Trophoblast cell (in vitro differentiated cells and primary cell): Measurements from ENCODE around the gene SS18L1.

Source experiments
- DNase-seq, 2 donors: peaks; one replicate each; pipeline ENCODE4 v3.0.0-alpha.2; 2016
- H2AFZ ChIP-seq: 2 replicates; pipeline ENCODE4 v1.6.1; 2013; ENCODE audit warnings: low read length, moderate library complexity, mild to moderate bottlenecking; ENCODE audit not compliant: insufficient read depth, poor library complexity
- H2AK5ac ChIP-seq: 2 replicates; pipeline ENCODE4 v1.6.1; 2013; ENCODE audit warnings: mild to moderate bottlenecking, low read length
- H2BK120ac ChIP-seq: 2 replicates; pipeline ENCODE4 v1.6.1; 2013; ENCODE audit warnings: low read length, mild to moderate bottlenecking, moderate library complexity; ENCODE audit not compliant: insufficient read depth, poor library complexity
- H2BK12ac ChIP-seq: 2 replicates; pipeline ENCODE4 v1.6.1; 2013; ENCODE audit warnings: mild to moderate bottlenecking, low read length, moderate library complexity
- H2BK5ac ChIP-seq: 2 replicates; pipeline ENCODE4 v1.6.1; 2013; ENCODE audit warnings: low read length, low read depth, moderate library complexity, mild to moderate bottlenecking; ENCODE audit not compliant: poor library complexity
- H3K14ac ChIP-seq: 2 replicates; pipeline ENCODE4 v1.6.1; 2013; ENCODE audit warnings: mild to moderate bottlenecking, low read length
- H3K18ac ChIP-seq: 2 replicates; pipeline ENCODE4 v1.6.1; 2013; ENCODE audit warnings: mild to moderate bottlenecking, low read length
- H3K23ac ChIP-seq: 2 replicates; pipeline ENCODE4 v1.6.1; 2013; ENCODE audit warnings: low read length
- H3K27ac ChIP-seq: 2 replicates; pipeline ENCODE4 v1.5.1; 2013; ENCODE audit warnings: low read depth, mild to moderate bottlenecking, inconsistent platforms, low read length, moderate library complexity
- H3K27me3 ChIP-seq: 2 replicates; pipeline ENCODE4 v1.6.1; 2013; ENCODE audit warnings: inconsistent platforms, mild to moderate bottlenecking, low read length, moderate library complexity; ENCODE audit not compliant: insufficient read depth
- H3K36me3 ChIP-seq, 2 experiments: 1 replicate in 1 of 2; 2 replicates in 1 of 2; pipeline ENCODE4 v1.6.1; 2013; ENCODE audit warnings: low read length in 2 of 2, mild to moderate bottlenecking in 2 of 2, moderate library complexity in 1 of 2; ENCODE audit not compliant: insufficient read depth in 2 of 2, control insufficient read depth in 1 of 2
- H3K4ac ChIP-seq: 2 replicates; pipeline ENCODE4 v1.6.1; 2013; ENCODE audit warnings: low read depth, mild to moderate bottlenecking, low read length, moderate library complexity
- H3K4me1 ChIP-seq, 2 experiments: 1 replicate in 1 of 2; 2 replicates in 1 of 2; pipeline ENCODE4 v1.6.1; 2013; ENCODE audit warnings: low read length in 2 of 2, mild to moderate bottlenecking in 2 of 2, moderate library complexity in 1 of 2; ENCODE audit not compliant: insufficient read depth in 2 of 2, control insufficient read depth in 1 of 2
- H3K4me2 ChIP-seq: 2 replicates; pipeline ENCODE4 v1.6.1; 2013; ENCODE audit warnings: inconsistent platforms, mild to moderate bottlenecking, low read length, moderate library complexity
- H3K4me3 ChIP-seq: 2 replicates; pipeline ENCODE4 v1.5.1; 2013; ENCODE audit warnings: mild to moderate bottlenecking, low read depth, low read length, inconsistent platforms
- H3K79me1 ChIP-seq: one replicate; pipeline ENCODE4 v1.6.1; 2013; ENCODE audit warnings: low read length
- H3K79me2 ChIP-seq: 2 replicates; pipeline ENCODE4 v1.6.1; 2013; ENCODE audit warnings: low read length, mild to moderate bottlenecking; ENCODE audit not compliant: control insufficient read depth, insufficient read depth, poor library complexity
- H3K9ac ChIP-seq: 2 replicates; pipeline ENCODE4 v1.6.1; 2013; ENCODE audit warnings: mild to moderate bottlenecking, low read length
- H3K9me3 ChIP-seq: 2 replicates; pipeline ENCODE4 v1.6.1; 2013; ENCODE audit warnings: low read depth, mild to moderate bottlenecking, control low read depth, inconsistent platforms, low read length; ENCODE audit not compliant: insufficient read depth
- H4K12ac ChIP-seq: 2 replicates; pipeline ENCODE4 v1.6.1; 2013; ENCODE audit warnings: low read depth, mild to moderate bottlenecking, low read length, moderate library complexity
- H4K8ac ChIP-seq: 2 replicates; pipeline ENCODE4 v1.6.1; 2013; ENCODE audit warnings: low read depth, mild to moderate bottlenecking, low read length, moderate library complexity
- H4K91ac ChIP-seq: one replicate; pipeline ENCODE4 v1.6.1; 2013; ENCODE audit warnings: low read depth, mild to moderate bottlenecking, low read length, moderate library complexity
- WGBS: extraction: QIAGEN DNeasy Blood & Tissue Kit; methylation state at CpG from one replicate; pipeline ENCODE4 v1.1.7; 2013; ENCODE audit warnings: missing lambda C conversion rate; ENCODE audit not compliant: insufficient read length, insufficient coverage; ENCODE audit errors: extremely low coverage; 5-methylcytosine and 5-hydroxymethylcytosine counted together

SS18L1 gene

GRCh38 chr20:62135573-62136266, 7.8 kb upstream of the SS18L1 start:
- Histone ChIP-seq H2AK5ac (no peak overlapping the region), H3K79me1 (no peaks in the 10 kb centered on the region), H3K79me2 (peaks cover under 1% of the 10 kb centered on the region), H3K36me3 (peaks cover 77 to 90% of the 10 kb centered on the region in 2 experiments), H2BK5ac (no peak overlapping the region), H2AFZ (no peak overlapping the region), H4K12ac (no peak overlapping the region), H3K4me3 (no peak overlapping the region), H3K4me1 (no peaks in the 10 kb centered on the region), H2BK120ac (no peak overlapping the region), H3K9me3 (peaks cover 6% of the 10 kb centered on the region), H3K4me2 (no peak overlapping the region), H2BK12ac (no peak overlapping the region), H4K8ac (no peak overlapping the region), H3K27me3 (no peaks in the 10 kb centered on the region), H4K91ac (no peak overlapping the region), H3K14ac (no peak overlapping the region), H3K9ac (no peak overlapping the region), H3K23ac (no peak overlapping the region), H3K4ac (no peak overlapping the region), H3K27ac (no peak overlapping the region), H3K18ac (no peak overlapping the region)
- WGBS: no CpG with 5 or more reads among the region's 8 CpGs
- DNase-seq: no peak

GRCh38 chr20:62136283-62137091, 7.1 kb upstream of the SS18L1 start:
- Histone ChIP-seq H3K79me2 (peaks cover 8% of the 10 kb centered on the region), H3K4ac (no peak overlapping the region), H2BK12ac (no peak overlapping the region), H4K91ac (no peak overlapping the region), H3K36me3 (peaks cover 74 to 90% of the 10 kb centered on the region in 2 experiments), H3K27me3 (no peaks in the 10 kb centered on the region), H2BK120ac (no peak overlapping the region), H3K9ac (no peak overlapping the region), H3K27ac (no peak overlapping the region), H3K4me3 (no peak overlapping the region), H3K4me1 (peaks cover 5 to 6% of the 10 kb centered on the region in 2 experiments), H4K12ac (no peak overlapping the region), H3K23ac (no peak overlapping the region), H2AFZ (no peak overlapping the region), H3K14ac (no peak overlapping the region), H2BK5ac (no peak overlapping the region), H3K79me1 (no peaks in the 10 kb centered on the region), H3K4me2 (no peak overlapping the region), H3K9me3 (peaks cover 4% of the 10 kb centered on the region), H4K8ac (no peak overlapping the region), H2AK5ac (no peak overlapping the region), H3K18ac (no peak overlapping the region)
- peak; percentile 64 to 81 for DNase-seq
- WGBS: no CpG with 5 or more reads among the region's 8 CpGs

GRCh38 chr20:62137092-62137384, 6.5 kb upstream of the SS18L1 start:
- no peak overlapping the region for H2AFZ ChIP-seq
- peaks cover 68 to 86% of the 10 kb centered on the region in 2 experiments for H3K36me3 ChIP-seq
- no peak overlapping the region for H3K4ac ChIP-seq
- H3K9ac ChIP-seq: no peak overlapping the region
- H3K27ac ChIP-seq: no peak overlapping the region
- no peak overlapping the region for H3K4me3 ChIP-seq
- no peak overlapping the region for H3K23ac ChIP-seq
- H3K79me2 ChIP-seq: peaks cover 14% of the 10 kb centered on the region
- no peak overlapping the region for H3K4me2 ChIP-seq
- no peak for DNase-seq
- H3K18ac ChIP-seq: no peak overlapping the region
- H2AK5ac ChIP-seq: no peak overlapping the region
- H3K4me1 ChIP-seq: peaks cover 6 to 11% of the 10 kb centered on the region in 2 experiments
- no peaks in the 10 kb centered on the region for H3K79me1 ChIP-seq
- no CpG with 5 or more reads among the region's 6 CpGs for WGBS
- no peak overlapping the region for H2BK5ac ChIP-seq
- no peak overlapping the region for H3K14ac ChIP-seq
- H4K91ac ChIP-seq: no peak overlapping the region
- no peak overlapping the region for H2BK12ac ChIP-seq
- no peak overlapping the region for H4K8ac ChIP-seq
- H3K27me3 ChIP-seq: no peaks in the 10 kb centered on the region
- no peak overlapping the region for H2BK120ac ChIP-seq
- no peak overlapping the region for H4K12ac ChIP-seq
- peaks cover 2% of the 10 kb centered on the region for H3K9me3 ChIP-seq

- Histone ChIP-seq H2BK120ac (no peak overlapping the region), H4K91ac (no peak overlapping the region), H4K8ac (no peak overlapping the region), H3K4me2 (no peak overlapping the region), H4K12ac (no peak overlapping the region), H3K23ac (no peak overlapping the region), H3K18ac (no peak overlapping the region), H3K4me1 (peaks cover 6 to 12% of the 10 kb centered on the region in 2 experiments), H3K79me1 (no peaks in the 10 kb centered on the region), H3K4me3 (no peak overlapping the region), H2AFZ (no peak overlapping the region), H3K36me3 (peaks cover 62 to 80% of the 10 kb centered on the region in 2 experiments), H3K4ac (no peak overlapping the region), H2BK12ac (no peak overlapping the region), H3K9me3 (peaks cover 2% of the 10 kb centered on the region), H2AK5ac (no peak overlapping the region), H3K27ac (no peak overlapping the region), H3K14ac (no peak overlapping the region), H3K79me2 (peaks cover 19% of the 10 kb centered on the region), H2BK5ac (no peak overlapping the region), H3K27me3 (no peaks in the 10 kb centered on the region), H3K9ac (no peak overlapping the region)
- no peak for DNase-seq
- WGBS: no CpG with 5 or more reads among the region's 8 CpGs
Observed at GRCh38 chr20:62137478-62138203, 5.9 kb upstream of the SS18L1 start.
